ENCODE measurements around the gene TAOK1. TPM values are rescaled to one million over a fixed set of nuclear protein-coding genes. Genes with fewer than 3 reads are reported as not detected.

The TAOK1 gene
- total and polyA plus RNA-seq, 9 of the 15 experiments (the other 6 are each of a cell fraction or from before 2014, with no cell fraction given), result 3.2 to 33.1 (median 16.5) TPM

DNA sequence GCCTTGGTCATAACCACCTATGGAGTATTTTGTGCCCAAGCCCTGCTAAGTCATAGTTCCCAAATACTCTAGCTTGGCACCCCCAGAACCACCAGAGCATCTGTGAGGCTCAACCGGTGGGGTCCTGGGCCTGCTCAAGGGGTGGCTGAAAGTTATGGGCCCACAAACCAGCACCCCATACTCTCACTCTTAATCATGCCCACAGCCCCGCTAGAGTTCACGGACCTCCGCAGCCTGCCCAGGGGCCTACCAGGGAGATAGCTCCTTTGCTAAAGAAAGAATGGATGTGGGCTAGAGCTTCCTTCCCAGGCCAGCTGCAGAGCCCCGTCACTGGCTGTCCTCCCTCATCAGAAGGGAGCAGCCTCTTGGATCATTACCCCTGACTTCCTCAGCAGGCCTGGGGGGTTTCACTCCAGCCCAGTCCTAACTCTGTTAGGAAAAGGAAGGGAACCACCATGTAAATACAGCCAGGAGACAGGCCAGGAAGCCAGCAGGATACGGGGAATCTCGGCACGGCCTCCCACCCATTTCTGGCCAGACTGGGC, 197.9 kb downstream of the TAOK1 start (continued):
- TF ChIP-seq, protein P1, sequence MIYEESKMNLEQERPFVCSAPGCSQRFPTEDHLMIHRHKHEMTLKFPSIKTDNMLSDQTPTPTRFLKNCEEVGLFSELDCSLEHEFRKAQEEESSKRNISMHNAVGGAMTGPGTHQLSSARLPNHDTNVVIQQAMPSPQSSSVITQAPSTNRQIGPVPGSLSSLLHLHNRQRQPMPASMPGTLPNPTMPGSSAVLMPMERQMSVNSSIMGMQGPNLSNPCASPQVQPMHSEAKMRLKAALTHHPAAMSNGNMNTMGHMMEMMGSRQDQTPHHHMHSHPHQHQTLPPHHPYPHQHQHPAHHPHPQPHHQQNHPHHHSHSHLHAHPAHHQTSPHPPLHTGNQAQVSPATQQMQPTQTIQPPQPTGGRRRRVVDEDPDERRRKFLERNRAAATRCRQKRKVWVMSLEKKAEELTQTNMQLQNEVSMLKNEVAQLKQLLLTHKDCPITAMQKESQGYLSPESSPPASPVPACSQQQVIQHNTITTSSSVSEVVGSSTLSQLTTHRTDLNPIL (CRISPR knock-in tag; IDR thresholded peaks at IDR 0.05), result no peak
- no peak for TF ChIP-seq MCM3 (IDR thresholded peaks at IDR 0.05)
- TF ChIP-seq HIVEP1 (CRISPR knock-in tag; IDR thresholded peaks at IDR 0.05), result no peak
- no peak for TF ChIP-seq ZNF41 (CRISPR knock-in tag; conservative IDR thresholded peaks at IDR 0.05)
- TF ChIP-seq ATF1 (CRISPR knock-in tag; IDR thresholded peaks at IDR 0.05), result no peak
- TF ChIP-seq ATF1 (tag; IDR thresholded peaks at IDR 0.05), result no peak
- no peak for TF ChIP-seq XRCC5 (IDR thresholded peaks at IDR 0.05; ENCODE audit: low read depth, low read length)
- TF ChIP-seq DACH1 (IDR thresholded peaks at IDR 0.05; ENCODE audit: partially characterized antibody), result no peak
- TF ChIP-seq ZNF133 (CRISPR knock-in tag; IDR thresholded peaks at IDR 0.05), result no peak

- no peaks in the 10 kb centered on the region for H3K9me3 ChIP-seq (replicated peaks; ENCODE audit: control insufficient read depth, insufficient read depth, low read depth, low read length)
- H3K4me1 ChIP-seq (replicated peaks in 1 of 2; ENCODE audit: control insufficient read depth in 2 of 2, insufficient read depth in 2 of 2, low read length in 2 of 2), result peaks cover 40 to 73% of the 10 kb centered on the region in 2 experiments
- H3K27ac ChIP-seq (ENCODE audit: extremely low read depth, low read depth, low read length), result no peak overlapping the region
- FAIRE-seq (no peak), ATAC-seq (no peak), DNase-seq (ENCODE audit: extremely low read depth in 1 of 4, low spot score in 3 of 4) (peak; percentile 32 to 78 (median 61))
- peak overlapping the region; percentile 86 for H3K4me2 ChIP-seq (ENCODE audit: insufficient read depth, low read length)
- no peaks in the 10 kb centered on the region for H3K27me3 ChIP-seq (ENCODE audit: control insufficient read depth in 2 of 2, insufficient read depth in 2 of 2, low read length in 2 of 2)
- ChIA-PET POLR2A (interaction anchor here (0.9 to 3.8 kb wide), 3 partner anchors 12 to 51 kb away, joined by 4 to 25 read pairs (median 5); no protein-coding TSS in a partner anchor), CTCF (ENCODE audit: low intra/inter-chr PET ratio) (no interaction called here)
- peak overlapping the region; percentile 32; the same call in 1 of the 2 replicates for H2AFZ ChIP-seq (ENCODE audit: low read depth, low read length)
- intact Hi-C loops (cut with micrococcal nuclease), result no loop called here
- peak overlapping the region; percentile 56 for H3K4me3 ChIP-seq
- peaks cover 2% of the 10 kb centered on the region for H3K9me1 ChIP-seq (ENCODE audit: control insufficient read depth, insufficient read depth, low read length)
- no TSS peak for BruUV-seq (replicated peaks)
- WGBS (ENCODE audit: insufficient coverage, low coverage, missing lambda C conversion rate), result 3% methylated on average over 45 of the region's 72 CpGs
- H3K79me2 ChIP-seq (ENCODE audit: control insufficient read depth, insufficient read depth, low read length), result peaks cover 24% of the 10 kb centered on the region
- peak overlapping the region; percentile 45 to 92 for H3K9ac ChIP-seq (ENCODE audit: insufficient read depth in 1 of 2, low read depth in 2 of 2, low read length in 2 of 2)
- in situ Hi-C loops (cut with MboI), result no loop called here
- no peaks in the 10 kb centered on the region for H3K36me3 ChIP-seq (ENCODE audit: control insufficient read depth, insufficient read depth, low read length)
- H4K20me1 ChIP-seq (replicated peaks; ENCODE audit: control insufficient read depth, insufficient read depth, low read length), result no peaks in the 10 kb centered on the region; the same call in 1 of the 2 replicates
- peak; percentile 28; the same call in 1 of the 2 replicates for TF ChIP-seq TFAP4 (CRISPR knock-in tag; IDR thresholded peaks at IDR 0.05; ENCODE audit: borderline replicate concordance)
- TF ChIP-seq KLF10 (CRISPR knock-in tag; IDR thresholded peaks at IDR 0.05), result no peak
- TF ChIP-seq ZNF143 (CRISPR knock-in tag; IDR thresholded peaks at IDR 0.05), result no peak
- TF ChIP-seq CTBP1 (IDR thresholded peaks at IDR 0.05; ENCODE audit: borderline replicate concordance), result peak; percentile 37; the same call in 1 of the 2 replicates
- peak; percentile 64 for TF ChIP-seq EGR1 (conservative IDR thresholded peaks at IDR 0.05)
- TF ChIP-seq RBFOX2 (IDR thresholded peaks at IDR 0.05; ENCODE audit: low read depth, low read length), result no peak; the same call in 1 of the 2 replicates
- TF ChIP-seq NR1H2 (CRISPR knock-in tag; IDR thresholded peaks at IDR 0.05), result no peak
- no peak for TF ChIP-seq CBFA2T3 (IDR thresholded peaks at IDR 0.05)
- no peak for TF ChIP-seq PPARD (CRISPR knock-in tag; IDR thresholded peaks at IDR 0.05)
- TF ChIP-seq SIN3A (IDR thresholded peaks at IDR 0.05; ENCODE audit: borderline replicate concordance in 2 of 2, control insufficient read depth in 1 of 2, low read depth in 2 of 2, low read length in 2 of 2), result peak in 1 of 2 experiments; percentile 7; a peak in 1 of 4 replicates
Observed at GRCh38 chr17:29588562-29589411, 198.6 kb downstream of the TAOK1 start.

Data from K562 (cell line).